CD4-positive, alpha-beta T cell treated with Interleukin-6 for 4 hours (primary cell): Measurements from ENCODE around the gene ZNF519.

Experiments used
- DNase-seq: peaks from one replicate; pipeline ENCODE4 v3.0.0-alpha.2; 2020; ENCODE audit warnings: mixed read lengths

Gene ZNF519

DNA sequence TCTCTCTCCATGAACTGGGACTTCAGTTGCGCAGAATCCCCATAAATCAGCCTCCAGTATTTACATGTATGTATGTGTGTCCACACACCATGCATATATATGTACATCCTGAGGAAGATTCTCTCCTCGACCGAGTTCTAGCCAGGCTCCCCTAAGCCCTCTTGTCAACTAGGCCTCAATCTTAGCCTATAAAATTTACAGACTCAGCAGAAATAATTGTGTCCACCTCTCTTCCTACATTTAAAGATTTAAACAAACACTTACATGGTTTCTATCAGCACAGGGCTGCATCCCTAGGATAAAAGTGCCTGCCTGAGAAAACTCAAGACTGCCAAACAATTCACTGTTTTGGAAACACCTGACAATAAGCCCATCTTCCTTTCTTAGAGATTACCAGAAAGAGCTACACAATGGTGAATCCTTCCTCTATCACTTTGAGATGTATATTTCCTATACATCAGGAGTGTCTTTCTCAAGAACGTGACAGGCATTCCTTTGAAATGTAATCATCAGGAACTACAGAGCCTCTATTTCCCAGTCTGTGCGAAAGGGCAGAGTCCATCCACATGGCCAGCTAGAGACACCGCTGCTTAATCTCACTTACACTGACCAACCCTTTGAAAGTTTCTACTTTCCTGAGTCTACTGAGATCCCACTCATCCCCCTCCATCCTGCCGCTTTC is 39.5 kb downstream of the ZNF519 start:
- no peak for DNase-seq

DNA sequence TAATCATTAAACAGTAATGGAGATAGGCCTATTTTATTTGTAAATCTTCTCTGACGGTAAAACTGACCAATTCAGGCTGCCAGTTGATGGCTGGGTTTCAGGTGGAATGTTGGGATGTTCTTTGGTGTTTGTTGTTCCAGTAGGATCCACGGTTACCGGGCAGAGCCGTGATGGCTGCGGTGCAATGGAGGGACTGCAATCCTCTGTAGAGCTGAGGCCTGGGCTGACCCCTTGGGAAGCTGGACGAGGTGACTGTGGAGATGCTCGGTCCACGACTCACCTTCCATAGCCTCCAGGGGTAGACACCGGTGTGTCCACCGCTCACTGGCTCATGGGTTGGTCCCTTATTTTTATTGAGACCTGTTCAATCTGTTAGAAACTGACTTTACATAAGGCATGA is 42.5 kb downstream of the ZNF519 start:
- DNase-seq, result no peak

DNA sequence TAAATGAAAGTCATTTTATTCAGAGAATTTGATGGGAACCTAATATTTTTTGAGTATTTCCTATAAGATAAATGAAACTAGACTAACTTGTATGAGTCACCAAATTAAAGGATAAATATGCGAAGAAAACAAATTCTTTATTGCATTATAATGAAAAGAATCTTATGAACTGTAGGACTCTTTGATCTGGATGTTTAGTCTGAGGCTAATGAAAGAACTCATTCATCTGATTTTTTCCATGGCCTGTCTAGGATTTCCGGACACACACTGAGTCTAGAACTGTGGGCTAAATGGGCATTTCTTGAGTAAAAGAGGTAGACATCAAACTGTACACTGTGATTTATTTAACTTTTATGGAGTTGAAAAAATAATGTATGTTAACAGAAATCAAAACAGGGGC is 43.0 kb downstream of the ZNF519 start:
- DNase-seq, result no peak

DNA sequence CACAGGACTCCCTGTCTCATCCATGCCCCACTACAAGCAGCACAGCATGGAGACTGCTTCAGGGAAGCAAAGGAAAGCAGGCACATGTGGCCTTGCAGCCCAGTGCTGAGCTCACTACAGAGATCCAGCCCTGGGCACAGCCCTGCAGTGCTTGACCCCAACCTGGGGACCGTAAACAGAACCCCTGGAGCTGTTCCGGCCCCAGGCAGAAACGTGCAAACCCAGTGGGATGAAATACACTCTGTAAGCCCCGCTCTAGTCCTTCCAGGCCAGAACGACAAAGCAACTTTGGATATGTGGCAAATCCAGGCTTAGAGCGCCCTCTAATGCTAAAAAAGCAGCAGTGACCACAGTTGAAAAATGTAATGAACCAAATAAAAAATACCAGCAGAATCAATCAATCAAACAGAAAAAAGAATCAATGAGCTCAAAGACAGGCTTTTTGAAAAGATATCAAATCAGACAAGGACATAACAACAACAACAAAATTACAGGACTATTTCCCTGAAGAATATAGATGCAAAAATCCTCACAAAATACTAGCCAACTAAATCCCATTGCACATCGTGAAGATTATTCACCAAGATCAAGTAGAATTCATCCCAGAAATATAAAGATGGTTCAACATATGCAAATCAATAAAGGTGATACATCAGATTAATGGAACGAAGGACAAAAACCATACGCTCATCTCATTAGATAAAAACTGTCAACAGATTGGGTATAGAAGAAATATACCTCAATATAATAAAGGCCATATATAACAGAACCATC is 45.6 kb downstream of the ZNF519 start:
- no peak for DNase-seq

DNA sequence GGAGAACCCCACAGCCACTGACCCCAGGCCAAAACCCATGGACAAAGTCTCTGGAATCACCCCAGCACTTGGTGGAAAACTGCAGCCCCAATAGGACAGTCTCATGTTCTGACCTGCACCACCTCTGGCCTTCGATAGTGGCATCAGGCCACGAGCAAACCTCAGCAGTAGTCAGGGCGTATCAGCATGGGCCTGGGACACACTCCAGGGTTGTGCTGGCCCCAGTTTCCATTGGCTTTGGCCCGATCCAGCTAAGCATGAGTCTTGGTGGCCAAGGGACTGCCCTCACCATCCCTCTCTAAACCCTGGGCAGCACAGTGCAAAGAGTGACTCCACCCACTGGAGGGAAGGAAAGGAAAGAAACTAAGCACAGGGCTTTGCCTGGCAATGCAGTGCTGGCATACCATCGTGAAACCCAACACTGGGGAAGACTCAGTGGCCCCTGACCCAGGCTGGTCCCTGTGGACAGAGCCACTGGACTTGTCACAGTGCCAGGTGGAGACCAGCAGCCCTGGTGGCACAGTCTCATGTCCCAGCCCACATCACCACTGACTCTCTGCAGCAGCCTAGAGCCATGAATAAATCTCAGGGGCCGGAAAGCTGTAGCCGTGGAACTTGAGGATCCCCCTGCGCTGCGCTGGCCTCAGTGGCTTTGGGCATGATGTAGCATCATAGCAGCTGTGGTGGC is 46.3 kb downstream of the ZNF519 start:
- DNase-seq, result no peak

GRCh38 chr18:14075196-14075595 is 57.0 kb downstream of the ZNF519 start:
- no peak for DNase-seq

DNA sequence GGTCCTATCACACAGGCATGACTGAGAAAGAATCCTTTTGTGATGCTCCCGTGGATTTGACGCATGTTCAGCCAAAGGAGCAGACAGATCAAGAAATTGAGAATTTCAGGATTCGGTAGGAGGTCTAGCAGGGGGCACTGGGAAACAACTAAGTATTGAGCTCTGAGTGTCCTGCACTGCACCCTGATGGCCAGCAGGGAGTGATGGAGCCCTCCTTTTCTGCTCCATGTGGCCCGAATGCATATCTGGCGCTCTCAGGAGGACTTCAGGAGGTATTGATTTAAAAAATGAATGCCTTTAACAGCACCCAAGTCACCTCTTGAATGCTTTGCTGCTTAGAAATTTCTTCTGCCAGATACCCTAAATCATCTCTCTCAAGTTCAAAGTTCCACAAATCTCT is 58.0 kb downstream of the ZNF519 start:
- no peak for DNase-seq

GRCh38 chr18:14053661-14054060 is 78.6 kb downstream of the ZNF519 start:
- DNase-seq, result no peak
